HepG2 (cell line): Measurements from ENCODE around the gene ANKRD53. TPM values are rescaled to one million over a fixed set of nuclear protein-coding genes. Genes with fewer than 3 reads are reported as not detected.

ENCODE experiments used
- ATAC-seq: fragments of 200-7000 bp; cut with Tn5 transposase; 3 replicates; pipeline ENCODE4 v1.9.1; 2020; ENCODE audit warnings: mild to moderate bottlenecking, moderate library complexity
- BruUV-seq: library from RNA; stranded (reverse); fragments of 400-500 nt; replicated peaks from 2 replicates; lab custom pipeline; 2021; lab: Mats Ljungman, UMichigan
- CTCF ChIA-PET: fragments of 300-600 bp; formaldehyde crosslinking; extraction: SDS; loops from one replicate; lab custom pipeline; 2021; ENCODE audit warnings: low total read pairs, inconsistent platforms, low intra/inter-chr PET ratio; lab: Yijun Ruan, JAX
- POLR2A ChIA-PET: fragments of 350-600 bp; sonication (Branson Sonifier 250); formaldehyde crosslinking; loops from one replicate; lab custom pipeline; 2020; ENCODE audit warnings: antibody characterized with exemption, inconsistent platforms; lab: Yijun Ruan, JAX
- DNase-seq: peaks from one replicate; pipeline ENCODE4 v3.0.0-alpha.2; 2015; ENCODE audit warnings: low spot score
- FAIRE-seq: peaks from 3 replicates; lab custom pipeline; 2011; peaks lifted over from hg19 to GRCh38; lab: Jason Lieb, UNC
- H2AFZ ChIP-seq: one replicate; pipeline ENCODE4 v1.6.1; 2011; ENCODE audit warnings: low read length, inconsistent platforms
- H3K27ac ChIP-seq: fragments of 300-600 bp; 3 replicates; pipeline ENCODE4 v1.8.0; 2011; ENCODE audit warnings: mixed run types, mild to moderate bottlenecking, mixed read lengths, low read length, inconsistent platforms; ENCODE audit not compliant: insufficient read depth; ENCODE audit errors: extremely low read length
- H3K27me3 ChIP-seq, 2 experiments: fragments of 200-600 bp in 1 of 2; 2 replicates in 1 of 2; 3 replicates in 1 of 2; pipeline versions ENCODE4 v1.6.0 to v1.8.0; 2011; ENCODE audit warnings: low read length in 2 of 2, mild to moderate bottlenecking in 2 of 2, moderate library complexity in 2 of 2, inconsistent platforms in 1 of 2; ENCODE audit not compliant: insufficient read depth in 2 of 2, control insufficient read depth in 1 of 2
- H3K36me3 ChIP-seq, 2 experiments: fragments of 200-600 bp in 1 of 2; replicated peaks in 1 of 2; 2 replicates in 1 of 2; 3 replicates in 1 of 2; pipeline versions ENCODE4 v1.5.1 to v1.8.0; 2011; ENCODE audit warnings: low read length in 2 of 2, inconsistent platforms in 1 of 2; ENCODE audit not compliant: insufficient read depth in 2 of 2, control insufficient read depth in 1 of 2
- H3K4me1 ChIP-seq: 2 replicates; pipeline ENCODE4 v1.5.1; 2012; ENCODE audit warnings: low read length, inconsistent platforms; ENCODE audit not compliant: insufficient read depth
- H3K4me2 ChIP-seq: 2 replicates; pipeline ENCODE4 v1.6.0; 2011; ENCODE audit warnings: low read depth, low read length, inconsistent platforms
- H3K4me3 ChIP-seq, 3 experiments: fragments of 200-600 bp in 1 of 3; sonication (generic), shearing (Covaris generic) in 1 of 3; replicated peaks in 1 of 3; 2 replicates each; pipeline ENCODE4 v1.5.1; 2011 to 2016; ENCODE audit warnings: low read length in 3 of 3, inconsistent platforms in 2 of 3, low read depth in 2 of 3, mild to moderate bottlenecking in 2 of 3, control low read depth in 1 of 3, mixed read lengths in 1 of 3; ENCODE audit not compliant: insufficient read depth in 1 of 3
- H3K79me2 ChIP-seq: one replicate; pipeline ENCODE4 v1.6.1; 2011; ENCODE audit warnings: low read length, inconsistent platforms; ENCODE audit not compliant: insufficient read depth
- H3K9ac ChIP-seq: 2 replicates; pipeline ENCODE4 v1.6.0; 2011; ENCODE audit warnings: mild to moderate bottlenecking, low read depth, low read length, inconsistent platforms; ENCODE audit not compliant: insufficient read depth
- H3K9me3 ChIP-seq: 2 replicates; pipeline ENCODE4 v1.5.1; 2012; ENCODE audit warnings: mild to moderate bottlenecking, low read length
- H4K20me1 ChIP-seq: 2 replicates; pipeline ENCODE4 v1.6.0; 2011; ENCODE audit warnings: inconsistent platforms, mild to moderate bottlenecking, low read length, moderate library complexity; ENCODE audit not compliant: insufficient read depth
- CHD4 ChIP-seq: fragments of 200-600 bp; sonication (generic); IDR thresholded peaks from 2 replicates; pipeline ENCODE4 v1.7.0; 2017; ENCODE audit warnings: mild to moderate bottlenecking, low read length, borderline replicate concordance
- GLMP ChIP-seq: sonication (generic); formaldehyde crosslinking; IDR thresholded peaks from 2 replicates; pipeline ENCODE4 v1.9.0; 2021; ENCODE audit warnings: missing genetic modification reagents, mild to moderate bottlenecking, borderline replicate concordance
- MTF2 ChIP-seq: sonication (generic); formaldehyde crosslinking; IDR thresholded peaks from 2 replicates; pipeline ENCODE4 v1.5.0; 2020; ENCODE audit warnings: missing genetic modification reagents, borderline replicate concordance
- NFE2L1 ChIP-seq: sonication (generic); formaldehyde crosslinking; IDR thresholded peaks from 2 replicates; pipeline ENCODE4 v1.4.0; 2020; ENCODE audit warnings: missing genetic modification reagents, mild to moderate bottlenecking, borderline replicate concordance
- ZMYM4 ChIP-seq: sonication (generic); formaldehyde crosslinking; IDR thresholded peaks from 2 replicates; pipeline ENCODE4 v1.8.1; 2023; ENCODE audit warnings: mild to moderate bottlenecking, missing genetic modification reagents
- ZNF572 ChIP-seq: sonication (generic); formaldehyde crosslinking; IDR thresholded peaks from 2 replicates; pipeline ENCODE4 v1.5.1; 2020; ENCODE audit warnings: mild to moderate bottlenecking, missing genetic modification reagents
- ZNF644 ChIP-seq: IDR thresholded peaks from 2 replicates; pipeline ENCODE4 v1.6.1; 2016; ENCODE audit warnings: low read depth
- ZUFSP ChIP-seq: sonication (generic); formaldehyde crosslinking; IDR thresholded peaks from 2 replicates; pipeline ENCODE4 v1.9.0; 2021; ENCODE audit warnings: missing genetic modification reagents, mild to moderate bottlenecking, borderline replicate concordance
- WGBS: methylation state at CpG from one replicate; pipeline ENCODE4 v1.1.6; 2017; ENCODE audit warnings: low lambda C conversion rate; 5-methylcytosine and 5-hydroxymethylcytosine counted together
- in situ Hi-C: cut with HindIII; loops from 2 replicates; pipeline ENCODE4 v1.10.0; 2017; ENCODE audit warnings: low pct_unique_long_range_greater_than_20kb; ENCODE audit not compliant: extremely low pct_ligation_motif_present
- intact Hi-C: fragments of 100-400 bp; cut with micrococcal nuclease; formaldehyde crosslinking; loops from one replicate; pipeline ENCODE4 v1.10.0; 2022; ENCODE audit not compliant: unreplicated experiment
- polyA plus RNA-seq, 8 experiments: library from polyadenylated mRNA; depleted of rRNA in 3 of 8; stranded (reverse) in 7 of 8; unstranded in 1 of 8; fragments of >200 nt; fragmentation: Illumina TruSeq in 4 of 8; extraction: Trizol in 4 of 8; gene quantifications; 2 replicates each; pipeline versions ENCODE4 v1.2.1 to v1.2.3, GENCODE V29; 2011 to 2016; ENCODE audit warnings: low read depth in 4 of 8, missing spikeins in 1 of 8, mixed read lengths in 1 of 8; ENCODE audit not compliant: insufficient read depth in 1 of 8
- total RNA-seq, 5 experiments: library from RNA; depleted of rRNA; stranded (reverse); fragments of >200 nt; fragmentation: Illumina TruSeq; extraction: Trizol; gene quantifications; 2 replicates each; pipeline ENCODE4 v1.2.3, GENCODE V29; 2016; ENCODE audit warnings: low read depth in 1 of 5

The ANKRD53 gene
- total and polyA plus RNA-seq, 2 of the 13 experiments (the other 11 are each of a cell fraction or from before 2014, with no cell fraction given) = 0.15 TPM; not detected in 1

- no peak for ATAC-seq
- no TSS peak for BruUV-seq
- intact Hi-C loops = no loop called here
- in situ Hi-C loops = no loop called here
- Histone ChIP-seq H4K20me1 (no peaks in the 10 kb centered on the region), H3K36me3 (no peaks in the 10 kb centered on the region), H3K9me3 (no peaks in the 10 kb centered on the region), H3K79me2 (no peaks in the 10 kb centered on the region), H2AFZ (no peak overlapping the region), H3K4me2 (no peak overlapping the region), H3K9ac (no peak overlapping the region), H3K27me3 (no peaks in the 10 kb centered on the region), H3K4me1 (peaks cover 28% of the 10 kb centered on the region), H3K27ac (no peak overlapping the region), H3K4me3 (no peak overlapping the region)
- DNase-seq = no peak
- FAIRE-seq = no peak
- POLR2A ChIA-PET = no interaction called here
- 92% methylated on average over 21 of the region's 21 CpGs for WGBS
- CTCF ChIA-PET = no interaction called here
- no peak for TF ChIP-seq NFE2L1 (CRISPR knock-in tag)
- no peak for TF ChIP-seq ZUFSP
- TF ChIP-seq GLMP (CRISPR knock-in tag) = no peak
- no peak for TF ChIP-seq ZMYM4 (CRISPR knock-in tag)
- no peak for TF ChIP-seq ZNF644 (CRISPR knock-in tag)
- TF ChIP-seq MTF2 = no peak
- TF ChIP-seq ZNF572 (CRISPR knock-in tag) = no peak
- no peak for TF ChIP-seq CHD4
Measured at GRCh38 chr2:70932631-70933230, 45.7 kb upstream of the ANKRD53 start.
